ACC112 (cell line): Measurements from ENCODE around the gene TTC33.
"Not testable (repeated sequence)": the region's sequence is repeated elsewhere in the genome, so short reads cannot be mapped to it uniquely, and the experiment has no call there.

Experiments
- H2AFZ ChIP-seq: fragments of 200-600 bp; sonication (generic); one replicate; pipeline ENCODE4 v1.6.0; 2017; ENCODE audit warnings: antibody characterized with exemption, low read length; ENCODE audit not compliant: unreplicated experiment
- H3K27ac ChIP-seq: fragments of 200-600 bp; sonication (generic); 2 replicates; pipeline ENCODE4 v1.5.1; 2014; ENCODE audit warnings: low read depth, mild to moderate bottlenecking, antibody characterized with exemption, low read length, moderate library complexity
- H3K27me3 ChIP-seq: fragments of 200-600 bp; sonication (generic); 2 replicates; pipeline ENCODE4 v1.6.1; 2014; ENCODE audit warnings: mild to moderate bottlenecking, antibody characterized with exemption, low read length, moderate library complexity, mixed read lengths; ENCODE audit not compliant: insufficient read depth
- H3K36me3 ChIP-seq: fragments of 200-600 bp; sonication (generic); 2 replicates; pipeline ENCODE4 v1.6.1; 2016; ENCODE audit warnings: mild to moderate bottlenecking, antibody characterized with exemption, low read length, moderate library complexity, mixed read lengths; ENCODE audit not compliant: insufficient read depth
- H3K4me1 ChIP-seq: fragments of 200-600 bp; sonication (generic); one replicate; pipeline ENCODE4 v1.6.1; 2016; ENCODE audit warnings: low read length, mixed read lengths; ENCODE audit not compliant: insufficient read depth, unreplicated experiment, control insufficient read depth
- H3K4me3 ChIP-seq: fragments of 200-600 bp; sonication (generic); 2 replicates; pipeline ENCODE4 v1.5.1; 2014; ENCODE audit warnings: mild to moderate bottlenecking, low read depth, low read length
- H3K79me2 ChIP-seq: fragments of 200-600 bp; sonication (generic); one replicate; pipeline ENCODE4 v1.6.0; 2016; ENCODE audit warnings: low read length; ENCODE audit not compliant: control insufficient read depth, unreplicated experiment, insufficient read depth

The TTC33 gene

GRCh38 chr5:40755407-40756365 is at the start of gene TTC33:
Gene TTC33, minus strand, starts transcription at chr5:40755961. Its CDS starts 8,943 bp downstream, at chr5:40747018.
- H3K36me3 ChIP-seq: peaks cover 4% of the 10 kb centered on the region; the same call in 1 of the 2 replicates
- H3K79me2 ChIP-seq: peaks cover 26% of the 10 kb centered on the region
- no peaks in the 10 kb centered on the region for H3K27me3 ChIP-seq
- peak within 1 kb of the TSS; percentile 87 for H3K4me3 ChIP-seq
- H3K4me1 ChIP-seq: peaks cover 8% of the 10 kb centered on the region
- peak within 1 kb of the TSS; percentile 66 for H3K27ac ChIP-seq
- H2AFZ ChIP-seq: peak within 1 kb of the TSS; percentile 63

GRCh38 chr5:40801771-40802562 is 46.2 kb upstream of the TTC33 start:
- Histone ChIP-seq H3K36me3 (no peaks in the 10 kb centered on the region), H2AFZ (no peak overlapping the region), H3K4me1 (peaks cover 3% of the 10 kb centered on the region), H3K79me2 (peaks cover 5% of the 10 kb centered on the region), H3K27ac (no peak overlapping the region), H3K27me3 (no peaks in the 10 kb centered on the region), H3K4me3 (no peak overlapping the region)

- Histone ChIP-seq H3K4me1 (peaks cover 7% of the 10 kb centered on the region), H3K36me3 (no peaks in the 10 kb centered on the region; the same call in 1 of the 2 replicates), H2AFZ (no peak overlapping the region), H3K4me3 (peak overlapping the region; percentile 90), H3K79me2 (peaks cover 32% of the 10 kb centered on the region), H3K27ac (peak overlapping the region; percentile 84), H3K27me3 (no peaks in the 10 kb centered on the region)
These were observed 43.5 kb upstream of the TTC33 start for GRCh38 chr5:40799258-40799657.

- H3K27ac ChIP-seq: peak overlapping the region; percentile 84
- H3K4me1 ChIP-seq: peaks cover 7% of the 10 kb centered on the region
- H3K27me3 ChIP-seq: no peaks in the 10 kb centered on the region
- H2AFZ ChIP-seq: peak overlapping the region; percentile 95
- H3K79me2 ChIP-seq: peaks cover 37% of the 10 kb centered on the region
- no peaks in the 10 kb centered on the region; the same call in 1 of the 2 replicates for H3K36me3 ChIP-seq
- peak overlapping the region; percentile 90 for H3K4me3 ChIP-seq
These were observed 43.0 kb upstream of the TTC33 start for GRCh38 chr5:40798801-40799210.

- Histone ChIP-seq H3K36me3 (no peaks in the 10 kb centered on the region; the same call in 1 of the 2 replicates), H3K79me2 (peaks cover 43% of the 10 kb centered on the region), H3K27me3 (no peaks in the 10 kb centered on the region), H2AFZ (peak within 1 kb of the TSS; percentile 95), H3K4me3 (peak within 1 kb of the TSS; percentile 90), H3K4me1 (peaks cover 7% of the 10 kb centered on the region), H3K27ac (peak within 1 kb of the TSS; percentile 90)
These were observed 42.4 kb upstream of the TTC33 start, which contains the start of gene PRKAA1 for GRCh38 chr5:40798012-40798800. Gene PRKAA1, minus strand, starts transcription at chr5:40798374. Its CDS starts 185 bp downstream, at chr5:40798189.

- H3K36me3 ChIP-seq: no peaks in the 10 kb centered on the region; the same call in 1 of the 2 replicates
- peak overlapping the region; percentile 90 for H2AFZ ChIP-seq
- H3K27ac ChIP-seq: peak overlapping the region; percentile 90
- peak overlapping the region; percentile 90 for H3K4me3 ChIP-seq
- H3K79me2 ChIP-seq: peaks cover 51% of the 10 kb centered on the region
- peaks cover 7% of the 10 kb centered on the region for H3K4me1 ChIP-seq
- no peaks in the 10 kb centered on the region for H3K27me3 ChIP-seq
These were observed 41.7 kb upstream of the TTC33 start for GRCh38 chr5:40797273-40798011.

GRCh38 chr5:40796487-40796889 is 40.7 kb upstream of the TTC33 start:
- Histone ChIP-seq H3K79me2 (peaks cover 60% of the 10 kb centered on the region), H3K36me3 (no peaks in the 10 kb centered on the region; the same call in 1 of the 2 replicates), H3K4me3 (peak overlapping the region; percentile 90), H3K27me3 (no peaks in the 10 kb centered on the region), H2AFZ (no peak overlapping the region), H3K27ac (peak overlapping the region; percentile 90), H3K4me1 (peaks cover 13% of the 10 kb centered on the region)

- H3K27me3 ChIP-seq, H2AFZ ChIP-seq, H3K27ac ChIP-seq, H3K36me3 ChIP-seq, H3K4me3 ChIP-seq: not testable (repeated sequence)
- peaks cover 20% of the 10 kb centered on the region for H3K4me1 ChIP-seq
- H3K79me2 ChIP-seq: peaks cover 75% of the 10 kb centered on the region
These were observed 39.1 kb upstream of the TTC33 start for GRCh38 chr5:40794877-40795276.

GRCh38 chr5:40794340-40794739 is 38.6 kb upstream of the TTC33 start:
- H3K79me2 ChIP-seq: peaks cover 81% of the 10 kb centered on the region
- not testable (repeated sequence) for H3K27me3 ChIP-seq, H3K4me3 ChIP-seq, H3K27ac ChIP-seq, H2AFZ ChIP-seq, H3K36me3 ChIP-seq
- H3K4me1 ChIP-seq: peaks cover 20% of the 10 kb centered on the region
